Measurements from ENCODE around the gene P2RX2. TPM values are rescaled to one million over a fixed set of nuclear protein-coding genes. Genes with fewer than 3 reads are reported as not detected.

The P2RX2 gene
- polyA plus RNA-seq, 2 of the 4 experiments (the other 2 are of a cell fraction), result not detected

DNA sequence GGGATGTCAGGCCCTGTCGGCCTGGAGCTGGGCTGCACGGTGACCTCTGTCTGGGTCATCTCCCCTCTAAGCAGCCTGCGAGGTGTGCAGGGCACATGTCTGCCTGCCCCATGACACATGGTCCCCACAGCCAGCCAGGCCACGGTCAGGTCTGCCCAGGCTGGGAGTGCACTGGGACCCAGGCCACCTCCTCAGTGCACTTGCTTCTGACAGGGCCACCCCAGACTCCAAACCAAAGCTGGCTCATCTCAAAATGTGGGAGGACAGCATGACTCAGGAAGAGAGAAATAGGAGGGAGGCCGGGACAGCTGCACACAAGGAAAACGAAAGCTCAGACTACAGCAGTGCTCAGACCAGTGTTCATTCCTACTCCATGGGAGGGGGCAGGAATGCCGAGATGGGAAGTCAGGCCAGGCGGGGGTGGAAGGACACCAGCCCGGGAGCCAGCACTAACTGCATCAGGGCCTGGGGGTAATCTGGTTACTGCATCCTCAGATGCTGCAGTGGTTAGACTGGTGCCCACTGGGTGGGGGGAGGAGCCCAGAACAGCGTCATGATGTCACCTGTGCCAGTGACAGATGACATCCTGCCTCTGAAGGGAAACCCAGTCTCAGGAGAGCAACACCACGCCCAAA lies 4.0 kb downstream of the P2RX2 start:
- peaks cover 4% of the 10 kb centered on the region for H3K9me3 ChIP-seq
- H3K4me2 ChIP-seq, result no peak overlapping the region
- WGBS (ENCODE audit: missing lambda C conversion rate), result 59% methylated on average over 7 of the region's 11 CpGs
- no peak overlapping the region for H3K27ac ChIP-seq
- H3K4me1 ChIP-seq, result peaks cover 10% of the 10 kb centered on the region
- DNase-seq (ENCODE audit: low read depth in 1 of 2, low spot score in 1 of 2) (no peak), FAIRE-seq (no peak), ATAC-seq (no peak; a peak in 2 of 6 replicates)
- ChIA-PET CTCF (interaction anchor here (2.5 to 3.5 kb wide), 2 partner anchors 16 to 208 kb away, joined by 13 to 15 read pairs; no protein-coding TSS in a partner anchor), POLR2A (no interaction called here)
- no peak for TF ChIP-seq POLR2A (IDR thresholded peaks at IDR 0.05; ENCODE audit: low read length)
- no peak for TF ChIP-seq BHLHE40 (IDR thresholded peaks at IDR 0.05; ENCODE audit: low read depth, low read length)
- no peak for TF ChIP-seq HES2 (IDR thresholded peaks at IDR 0.05)
- TF ChIP-seq CEBPB (IDR thresholded peaks at IDR 0.05), result no peak
- TF ChIP-seq RAD21 (conservative IDR thresholded peaks at IDR 0.05 in 1 of 2, IDR thresholded peaks at IDR 0.05 in 1 of 2), result no peak
- TF ChIP-seq RARB (CRISPR knock-in tag; IDR thresholded peaks at IDR 0.05), result no peak
- no peak for TF ChIP-seq CBX8 (IDR thresholded peaks at IDR 0.05)
- TF ChIP-seq MAZ (IDR thresholded peaks at IDR 0.05; ENCODE audit: borderline replicate concordance, low read depth, low read length), result no peak
- no peak for TF ChIP-seq ZFP36 (IDR thresholded peaks at IDR 0.05; ENCODE audit: borderline replicate concordance, partially characterized antibody)
- TF ChIP-seq, protein P1, sequence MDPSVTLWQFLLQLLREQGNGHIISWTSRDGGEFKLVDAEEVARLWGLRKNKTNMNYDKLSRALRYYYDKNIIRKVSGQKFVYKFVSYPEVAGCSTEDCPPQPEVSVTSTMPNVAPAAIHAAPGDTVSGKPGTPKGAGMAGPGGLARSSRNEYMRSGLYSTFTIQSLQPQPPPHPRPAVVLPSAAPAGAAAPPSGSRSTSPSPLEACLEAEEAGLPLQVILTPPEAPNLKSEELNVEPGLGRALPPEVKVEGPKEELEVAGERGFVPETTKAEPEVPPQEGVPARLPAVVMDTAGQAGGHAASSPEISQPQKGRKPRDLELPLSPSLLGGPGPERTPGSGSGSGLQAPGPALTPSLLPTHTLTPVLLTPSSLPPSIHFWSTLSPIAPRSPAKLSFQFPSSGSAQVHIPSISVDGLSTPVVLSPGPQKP (IDR thresholded peaks at IDR 0.05; ENCODE audit: low read depth, low read length), result no peak
- TF ChIP-seq FOSB (CRISPR knock-in tag; IDR thresholded peaks at IDR 0.05), result no peak
- no peak for TF ChIP-seq KDM1A (IDR thresholded peaks at IDR 0.05; ENCODE audit: low read depth)
- no peak for TF ChIP-seq ATOH8 (CRISPR knock-in tag; IDR thresholded peaks at IDR 0.05; ENCODE audit: low read depth)
- no peak for TF ChIP-seq TP53 (CRISPR knock-in tag; IDR thresholded peaks at IDR 0.05)
- no peak overlapping the region for H3K4me3 ChIP-seq

- no peak overlapping the region for H3K4me2 ChIP-seq
- no peak for DNase-seq (ENCODE audit: low read depth in 1 of 2, low spot score in 1 of 2)
- CTCF ChIA-PET, result interaction anchor here (2.5 to 3.5 kb wide), 2 partner anchors 15 to 209 kb away, joined by 13 to 15 read pairs; no protein-coding TSS in a partner anchor
- no peak for FAIRE-seq
- H3K9me3 ChIP-seq, result no peaks in the 10 kb centered on the region
- WGBS (ENCODE audit: missing lambda C conversion rate), result 87% methylated on average over 25 of the region's 25 CpGs
- POLR2A ChIA-PET, result no interaction called here
- no peak overlapping the region for H3K4me3 ChIP-seq
- no peak overlapping the region for H3K27ac ChIP-seq
- TF ChIP-seq, protein P2, sequence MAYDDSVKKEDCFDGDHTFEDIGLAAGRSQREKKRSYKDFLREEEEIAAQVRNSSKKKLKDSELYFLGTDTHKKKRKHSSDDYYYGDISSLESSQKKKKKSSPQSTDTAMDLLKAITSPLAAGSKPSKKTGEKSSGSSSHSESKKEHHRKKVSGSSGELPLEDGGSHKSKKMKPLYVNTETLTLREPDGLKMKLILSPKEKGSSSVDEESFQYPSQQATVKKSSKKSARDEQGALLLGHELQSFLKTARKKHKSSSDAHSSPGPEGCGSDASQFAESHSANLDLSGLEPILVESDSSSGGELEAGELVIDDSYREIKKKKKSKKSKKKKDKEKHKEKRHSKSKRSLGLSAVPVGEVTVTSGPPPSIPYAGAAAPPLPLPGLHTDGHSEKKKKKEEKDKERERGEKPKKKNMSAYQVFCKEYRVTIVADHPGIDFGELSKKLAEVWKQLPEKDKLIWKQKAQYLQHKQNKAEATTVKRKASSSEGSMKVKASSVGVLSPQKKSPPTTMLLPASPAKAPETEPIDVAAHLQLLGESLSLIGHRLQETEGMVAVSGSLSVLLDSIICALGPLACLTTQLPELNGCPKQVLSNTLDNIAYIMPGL (CRISPR knock-in tag; IDR thresholded peaks at IDR 0.05; ENCODE audit: borderline replicate concordance), result no peak
- TF ChIP-seq MYC (IDR thresholded peaks at IDR 0.05; ENCODE audit: borderline replicate concordance, low read length) (no peak), RARB (CRISPR knock-in tag; IDR thresholded peaks at IDR 0.05) (no peak), ZNF302 (CRISPR knock-in tag; IDR thresholded peaks at IDR 0.05) (no peak), NR3C1 (IDR thresholded peaks at IDR 0.05) (no peak), MAZ (IDR thresholded peaks at IDR 0.05; ENCODE audit: borderline replicate concordance, low read depth, low read length) (no peak), FOSB (CRISPR knock-in tag; IDR thresholded peaks at IDR 0.05) (no peak), RFX5 (IDR thresholded peaks at IDR 0.05) (no peak), POLR2AphosphoS2 (conservative IDR thresholded peaks at IDR 0.05; ENCODE audit: low read length) (no peak), RCOR1 (IDR thresholded peaks at IDR 0.05; ENCODE audit: low read depth, low read length) (no peak), PHF8 (IDR thresholded peaks at IDR 0.05; ENCODE audit: borderline replicate concordance, low read depth) (no peak), JUNB (IDR thresholded peaks at IDR 0.05) (no peak), EP300 (IDR thresholded peaks at IDR 0.05) (no peak), ZFP36 (IDR thresholded peaks at IDR 0.05; ENCODE audit: borderline replicate concordance, partially characterized antibody) (no peak), CBX2 (IDR thresholded peaks at IDR 0.05; ENCODE audit: borderline replicate concordance, low read depth) (no peak)
- no peak for ATAC-seq
- peaks cover 4% of the 10 kb centered on the region for H3K4me1 ChIP-seq
These were observed 4.7 kb downstream of the P2RX2 start for GRCh38 chr12:132623072-132623869.

Data from A549 (cell line).